Ishikawa (cell line): ENCODE measurements around the gene MEGF11.

ENCODE experiments used
- CEBPB ChIP-seq: IDR thresholded peaks from 2 replicates; pipeline ENCODE4 v1.6.1; 2012
- CREB1 ChIP-seq: IDR thresholded peaks from 2 replicates; pipeline ENCODE4 v1.6.1; 2012; ENCODE audit warnings: low read depth
- EGR1 ChIP-seq: IDR thresholded peaks from 2 replicates; pipeline ENCODE4 v1.6.1; 2012
- EP300 ChIP-seq: IDR thresholded peaks from 2 replicates; pipeline ENCODE4 v1.6.1; 2012; ENCODE audit warnings: borderline replicate concordance
- FOXM1 ChIP-seq: IDR thresholded peaks from 2 replicates; pipeline ENCODE4 v1.6.1; 2012; ENCODE audit warnings: low read depth, borderline replicate concordance
- MAX ChIP-seq: IDR thresholded peaks from 2 replicates; pipeline ENCODE4 v1.6.1; 2012
- NFIC ChIP-seq: IDR thresholded peaks from 2 replicates; pipeline ENCODE4 v1.6.1; 2012
- RAD21 ChIP-seq: IDR thresholded peaks from 2 replicates; pipeline ENCODE4 v1.6.1; 2012; ENCODE audit warnings: low read depth
- REST ChIP-seq: IDR thresholded peaks from 2 replicates; pipeline ENCODE4 v1.6.1; 2012; ENCODE audit warnings: low read depth, mild to moderate bottlenecking
- TAF1 ChIP-seq: IDR thresholded peaks from 2 replicates; pipeline ENCODE4 v1.6.1; 2012; ENCODE audit warnings: low read depth, mild to moderate bottlenecking
- TCF12 ChIP-seq: IDR thresholded peaks from 2 replicates; pipeline ENCODE4 v1.6.1; 2012; ENCODE audit warnings: low read depth
- TEAD4 ChIP-seq: IDR thresholded peaks from 2 replicates; pipeline ENCODE4 v1.6.1; 2012
- USF1 ChIP-seq: IDR thresholded peaks from 2 replicates; pipeline ENCODE4 v1.6.1; 2012
- YY1 ChIP-seq: IDR thresholded peaks from 2 replicates; pipeline ENCODE4 v1.6.1; 2012; ENCODE audit warnings: low read depth
- ZBTB7A ChIP-seq: IDR thresholded peaks from 2 replicates; pipeline ENCODE4 v1.6.1; 2012; ENCODE audit warnings: low read depth

The MEGF11 gene

GRCh38 chr15:66022163-66022525, 231.4 kb downstream of the MEGF11 start:
- TF ChIP-seq EGR1 (no peak), EP300 (no peak), TEAD4 (no peak), NFIC (no peak), YY1 (no peak), FOXM1 (no peak), USF1 (no peak), RAD21 (no peak), ZBTB7A (no peak), CEBPB (no peak), CREB1 (no peak), TAF1 (no peak), MAX (no peak), REST (no peak), TCF12 (no peak)

- TF ChIP-seq CEBPB (no peak), TEAD4 (no peak), FOXM1 (no peak), TCF12 (no peak), RAD21 (no peak)
These were observed 231.9 kb downstream of the MEGF11 start for GRCh38 chr15:66021496-66022162.

GRCh38 chr15:66019826-66020398, 233.6 kb downstream of the MEGF11 start:
- TF ChIP-seq USF1 (peak; percentile 75), REST (no peak), CEBPB (no peak)

GRCh38 chr15:66019368-66019767, 234.2 kb downstream of the MEGF11 start:
- no peak for TF ChIP-seq MAX
- no peak for TF ChIP-seq CREB1
- TF ChIP-seq REST = no peak
- TF ChIP-seq ZBTB7A = no peak
- no peak for TF ChIP-seq CEBPB

GRCh38 chr15:66018488-66018797, 235.1 kb downstream of the MEGF11 start:
- TF ChIP-seq CREB1 (no peak), MAX (no peak), RAD21 (no peak), YY1 (no peak), FOXM1 (no peak), TAF1 (no peak), EGR1 (no peak), EP300 (no peak), USF1 (no peak), ZBTB7A (no peak), TCF12 (no peak), TEAD4 (no peak), REST (no peak), NFIC (no peak), CEBPB (no peak)
